GM23338 (cell line): ENCODE measurements around the gene ERC1.

Experiments
- CREB1 ChIP-seq: fragments of 250-450 bp; sonication (Bioruptor Pico); IDR thresholded peaks from 2 replicates; pipeline ENCODE4 v1.5.0; 2020; ENCODE audit warnings: low read depth, mild to moderate bottlenecking, moderate library complexity
- CTCF ChIP-seq, 2 experiments: fragments of 200-600 bp in 1 of 2; sonication (generic) in 1 of 2; conservative IDR thresholded peaks; 2 replicates each; pipeline versions ENCODE4 v1.5.1 to v1.6.1; 2016 to 2017; ENCODE audit warnings: antibody characterized with exemption in 2 of 2, low read depth in 2 of 2, mild to moderate bottlenecking in 2 of 2, moderate library complexity in 1 of 2
- ETS1 ChIP-seq: IDR thresholded peaks from 2 replicates; pipeline ENCODE4 v1.6.1; 2016; ENCODE audit warnings: antibody characterized with exemption
- EZH2 ChIP-seq: fragments of 200-600 bp; sonication (generic); IDR thresholded peaks from one replicate; pipeline ENCODE4 v1.8.0; 2017; ENCODE audit warnings: antibody characterized with exemption, mild to moderate bottlenecking, low read depth; ENCODE audit not compliant: unreplicated experiment
- POLR2AphosphoS5 ChIP-seq: IDR thresholded peaks from 2 replicates; pipeline ENCODE4 v1.6.1; 2016; ENCODE audit warnings: antibody characterized with exemption, low read depth
- REST ChIP-seq: IDR thresholded peaks from one replicate; pipeline ENCODE4 v1.6.1; 2018; ENCODE audit warnings: antibody characterized with exemption; ENCODE audit not compliant: unreplicated experiment
- ZNF114 ChIP-seq: fragments of 250-450 bp; sonication (Bioruptor Pico); IDR thresholded peaks from 2 replicates; pipeline ENCODE4 v1.5.0; 2020; ENCODE audit warnings: mild to moderate bottlenecking, moderate library complexity

- TF ChIP-seq CTCF (conservative IDR thresholded peaks at IDR 0.05; ENCODE audit: low read depth in 2 of 2), result no peak
- TF ChIP-seq EZH2, result no peak
- no peak for TF ChIP-seq CREB1 (CRISPR knock-in tag)
- TF ChIP-seq REST, result no peak
- no peak for TF ChIP-seq ZNF114 (CRISPR knock-in tag)
- TF ChIP-seq POLR2AphosphoS5, result no peak
- TF ChIP-seq ETS1, result no peak
Observed at GRCh38 chr12:1369938-1370500, 379.0 kb downstream of the ERC1 start.
